ENCODE results near the gene CNGA3. TPM values are rescaled to one million over a fixed set of nuclear protein-coding genes. Genes with fewer than 3 reads are reported as not detected.

Gene CNGA3
- total RNA-seq, 1 experiment from 2014 or later = 0.08 TPM

GRCh38 chr2:98348066-98348561, 1.9 kb downstream of the CNGA3 start:
- Histone ChIP-seq H3K4me1 (no peaks in the 10 kb centered on the region), H3K36me3 (no peaks in the 10 kb centered on the region), H3K4me3 (no peak overlapping the region), H3K9me3 (replicated peaks) (no peaks in the 10 kb centered on the region), H3K27ac (no peak overlapping the region), H3K27me3 (no peaks in the 10 kb centered on the region)
- no peak for DNase-seq

DNA sequence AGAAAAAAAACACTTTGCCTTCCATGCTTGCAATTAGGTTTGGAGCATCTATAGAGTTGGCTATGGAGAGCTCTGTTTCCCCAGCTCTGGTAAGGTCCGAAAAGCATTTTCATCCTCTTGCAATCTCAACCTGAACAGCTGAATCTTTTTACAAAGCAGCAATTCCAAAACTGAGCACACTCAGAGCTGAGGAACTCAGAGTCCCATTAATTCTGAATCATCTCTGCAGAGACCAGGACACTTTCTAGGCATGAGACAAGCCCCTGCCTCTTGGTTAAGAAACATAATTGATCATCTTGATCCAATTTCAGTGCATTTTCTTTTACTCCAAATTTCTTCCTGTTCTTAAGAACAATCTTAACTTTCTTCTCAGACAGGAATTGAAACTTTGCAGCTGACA, 4.2 kb downstream of the CNGA3 start:
- H3K4me1 ChIP-seq = no peaks in the 10 kb centered on the region
- no peak overlapping the region for H3K27ac ChIP-seq
- no peaks in the 10 kb centered on the region for H3K27me3 ChIP-seq
- no peak for DNase-seq
- H3K36me3 ChIP-seq = no peaks in the 10 kb centered on the region
- H3K4me3 ChIP-seq = no peak overlapping the region
- no peaks in the 10 kb centered on the region for H3K9me3 ChIP-seq (replicated peaks)

GRCh38 chr2:98355881-98356280, 9.6 kb downstream of the CNGA3 start:
- H3K36me3 ChIP-seq = no peaks in the 10 kb centered on the region
- H3K27ac ChIP-seq = no peak overlapping the region
- H3K9me3 ChIP-seq (replicated peaks) = no peaks in the 10 kb centered on the region
- H3K4me1 ChIP-seq = no peaks in the 10 kb centered on the region
- no peak for DNase-seq
- H3K4me3 ChIP-seq = no peak overlapping the region
- H3K27me3 ChIP-seq = no peaks in the 10 kb centered on the region

GRCh38 chr2:98356729-98357128, 10.5 kb downstream of the CNGA3 start:
- DNase-seq = no peak
- Histone ChIP-seq H3K4me3 (no peak overlapping the region), H3K27me3 (no peaks in the 10 kb centered on the region), H3K36me3 (no peaks in the 10 kb centered on the region), H3K9me3 (replicated peaks) (no peaks in the 10 kb centered on the region), H3K4me1 (no peaks in the 10 kb centered on the region), H3K27ac (no peak overlapping the region)

DNA sequence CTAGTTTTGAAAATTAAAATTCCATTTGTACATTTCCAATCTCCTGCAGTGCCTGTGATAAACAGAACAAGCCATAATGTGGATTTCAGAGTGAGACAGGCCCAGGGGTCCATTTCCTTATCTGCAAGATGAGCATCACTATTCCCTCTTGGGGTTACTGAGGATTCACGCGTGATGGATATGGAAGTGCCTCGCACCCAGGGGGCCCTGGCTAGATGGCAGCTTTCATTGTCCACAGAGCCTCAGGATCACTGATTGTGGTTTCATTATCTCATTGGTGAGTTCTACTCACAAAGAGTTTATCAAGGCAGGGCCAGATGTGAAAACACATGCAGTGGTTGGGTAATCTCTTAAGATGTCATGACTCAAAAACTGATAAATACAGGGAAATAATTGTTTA, 11.6 kb downstream of the CNGA3 start:
- Histone ChIP-seq H3K9me3 (replicated peaks) (no peaks in the 10 kb centered on the region), H3K27ac (no peak overlapping the region), H3K27me3 (no peaks in the 10 kb centered on the region), H3K4me1 (no peaks in the 10 kb centered on the region), H3K4me3 (no peak overlapping the region), H3K36me3 (no peaks in the 10 kb centered on the region)
- DNase-seq = no peak

DNA sequence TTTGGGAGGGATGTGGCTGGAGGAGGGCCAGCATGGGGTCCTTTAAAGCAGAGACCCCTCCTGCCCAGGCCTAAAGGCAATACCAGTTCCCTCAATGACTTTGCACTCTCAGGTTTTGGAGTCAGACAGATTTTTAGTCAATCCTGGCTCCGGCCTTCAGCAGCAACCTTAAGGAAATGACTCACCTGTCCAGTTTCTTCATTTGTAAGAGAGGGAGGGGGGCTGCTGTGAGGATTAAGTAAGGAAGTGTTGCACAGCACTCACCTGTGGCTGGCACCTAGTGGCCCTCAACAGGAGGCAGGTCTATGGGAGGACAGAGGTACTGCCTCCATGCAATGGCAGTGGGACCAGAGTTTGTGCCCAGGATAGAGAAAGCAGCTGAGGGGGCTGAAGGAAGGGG, 13.7 kb downstream of the CNGA3 start:
- Histone ChIP-seq H3K27me3 (no peaks in the 10 kb centered on the region), H3K4me3 (no peak overlapping the region), H3K4me1 (no peaks in the 10 kb centered on the region), H3K36me3 (no peaks in the 10 kb centered on the region), H3K27ac (no peak overlapping the region), H3K9me3 (replicated peaks) (no peaks in the 10 kb centered on the region)
- no peak for DNase-seq

GRCh38 chr2:98367721-98368120, 21.5 kb downstream of the CNGA3 start:
- H3K4me1 ChIP-seq = no peaks in the 10 kb centered on the region
- no peaks in the 10 kb centered on the region for H3K36me3 ChIP-seq
- no peak for DNase-seq
- no peaks in the 10 kb centered on the region; the same call in 1 of the 2 replicates for H3K9me3 ChIP-seq (replicated peaks)
- no peak overlapping the region for H3K4me3 ChIP-seq
- no peaks in the 10 kb centered on the region for H3K27me3 ChIP-seq
- no peak overlapping the region for H3K27ac ChIP-seq

GRCh38 chr2:98369710-98370239, 23.5 kb downstream of the CNGA3 start:
- DNase-seq = no peak
- no peaks in the 10 kb centered on the region for H3K4me1 ChIP-seq
- H3K4me3 ChIP-seq = no peak overlapping the region
- H3K9me3 ChIP-seq (replicated peaks) = no peaks in the 10 kb centered on the region; the same call in 1 of the 2 replicates
- no peaks in the 10 kb centered on the region for H3K36me3 ChIP-seq
- no peak overlapping the region for H3K27ac ChIP-seq
- no peaks in the 10 kb centered on the region for H3K27me3 ChIP-seq

GRCh38 chr2:98372121-98372520, 25.9 kb downstream of the CNGA3 start:
- Histone ChIP-seq H3K27me3 (no peaks in the 10 kb centered on the region), H3K9me3 (replicated peaks) (no peaks in the 10 kb centered on the region; the same call in 1 of the 2 replicates), H3K27ac (no peak overlapping the region), H3K4me1 (peaks cover 11% of the 10 kb centered on the region), H3K36me3 (no peaks in the 10 kb centered on the region), H3K4me3 (no peak overlapping the region)
- DNase-seq = no peak

- H3K27me3 ChIP-seq = no peaks in the 10 kb centered on the region
- H3K4me3 ChIP-seq = no peak overlapping the region
- DNase-seq = no peak
- peaks cover 16% of the 10 kb centered on the region for H3K4me1 ChIP-seq
- H3K27ac ChIP-seq = no peak overlapping the region
- H3K36me3 ChIP-seq = no peaks in the 10 kb centered on the region
- H3K9me3 ChIP-seq (replicated peaks) = no peaks in the 10 kb centered on the region; the same call in 1 of the 2 replicates
Measured at GRCh38 chr2:98372579-98372978, 26.3 kb downstream of the CNGA3 start.

DNA sequence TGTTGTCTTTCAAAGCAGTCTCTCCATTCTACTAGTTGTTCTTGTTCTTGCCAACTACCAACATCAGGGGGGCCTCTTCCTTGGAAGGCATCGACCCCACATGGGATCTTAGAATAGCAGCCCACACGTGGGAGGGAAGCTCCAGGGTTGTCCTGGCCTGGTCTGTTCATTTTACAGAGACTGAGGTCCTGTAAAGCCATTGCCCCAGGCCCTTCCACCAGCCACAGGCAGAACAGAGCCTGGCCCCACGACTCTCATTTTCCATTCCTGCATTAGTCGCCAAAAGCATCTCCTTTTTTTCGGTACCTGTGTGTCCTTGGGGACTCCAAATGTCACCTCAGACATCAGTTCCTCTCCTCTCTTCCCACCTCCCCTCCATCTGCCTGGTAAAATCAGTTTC, 28.0 kb downstream of the CNGA3 start:
- H3K4me3 ChIP-seq = no peak overlapping the region
- no peak for DNase-seq
- no peak overlapping the region for H3K27ac ChIP-seq
- H3K27me3 ChIP-seq = no peaks in the 10 kb centered on the region
- H3K36me3 ChIP-seq = no peaks in the 10 kb centered on the region
- H3K9me3 ChIP-seq (replicated peaks) = no peaks in the 10 kb centered on the region
- peaks cover 33% of the 10 kb centered on the region for H3K4me1 ChIP-seq

DNA sequence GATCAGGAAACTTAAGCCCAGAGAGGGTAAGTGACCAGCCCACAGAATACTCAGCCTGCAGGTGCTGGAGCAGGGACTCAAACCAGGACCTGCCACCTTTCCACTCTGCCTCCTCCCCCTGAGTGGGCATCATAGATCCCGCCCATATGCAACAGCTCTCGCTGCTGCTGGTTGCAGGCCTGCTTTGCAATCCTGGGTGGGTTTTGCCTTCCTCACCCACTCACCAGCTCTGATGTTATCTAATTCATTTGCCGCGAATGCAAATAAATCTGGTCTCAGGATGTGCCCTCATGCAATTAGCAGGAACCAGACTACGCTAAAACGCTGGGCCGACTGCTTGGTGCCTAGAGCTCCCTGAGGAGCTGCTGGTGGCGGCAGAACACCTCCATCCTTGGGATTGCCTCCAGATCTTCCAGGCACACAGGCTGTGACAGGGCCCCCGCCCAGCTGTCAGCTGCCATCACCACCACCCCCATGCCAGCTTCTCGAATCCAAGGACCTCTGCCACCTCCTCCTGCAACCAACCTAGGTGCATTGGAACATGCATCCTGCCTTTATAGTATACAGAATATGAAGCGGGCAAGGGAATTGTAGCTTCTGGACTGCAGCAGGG, 28.8 kb downstream of the CNGA3 start:
- no peak overlapping the region for H3K27ac ChIP-seq
- no peak overlapping the region for H3K4me3 ChIP-seq
- DNase-seq = no peak
- peaks cover 40% of the 10 kb centered on the region for H3K4me1 ChIP-seq
- H3K36me3 ChIP-seq = no peaks in the 10 kb centered on the region
- no peaks in the 10 kb centered on the region for H3K9me3 ChIP-seq (replicated peaks)
- H3K27me3 ChIP-seq = no peaks in the 10 kb centered on the region

DNA sequence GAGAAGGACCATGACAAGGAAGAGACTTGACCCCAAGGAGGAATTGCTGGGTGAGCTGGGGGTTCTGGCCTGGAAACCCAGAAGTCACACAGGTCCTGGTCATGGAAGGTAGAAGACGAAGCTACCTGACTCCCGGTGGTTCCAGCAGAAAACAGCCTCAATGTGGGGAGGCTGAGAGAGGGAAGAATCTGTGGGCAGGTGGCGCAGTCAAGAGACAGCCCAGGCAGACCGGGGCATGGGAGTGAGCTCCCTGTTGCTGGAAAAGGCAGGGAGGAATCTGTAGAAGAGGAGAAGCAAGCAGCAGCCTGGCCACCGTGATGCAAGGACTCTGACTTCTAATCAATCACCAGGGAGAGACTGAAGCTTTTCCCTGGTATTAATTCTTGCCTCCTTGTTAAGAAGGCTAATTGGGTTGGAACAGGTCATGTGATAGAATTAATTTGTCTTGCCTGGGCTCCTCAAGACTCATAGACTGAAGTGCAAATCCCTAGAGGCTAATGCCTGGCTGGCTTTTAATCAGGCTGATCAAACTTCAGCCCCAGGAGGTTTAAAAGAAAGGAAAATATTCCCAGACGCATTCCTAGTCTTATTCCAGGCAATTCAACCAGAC, 30.1 kb downstream of the CNGA3 start:
- Histone ChIP-seq H3K27ac (peak overlapping the region; percentile 41), H3K4me1 (peaks cover 40% of the 10 kb centered on the region), H3K27me3 (no peaks in the 10 kb centered on the region), H3K4me3 (no peak overlapping the region), H3K36me3 (no peaks in the 10 kb centered on the region), H3K9me3 (replicated peaks) (no peaks in the 10 kb centered on the region)
- no peak for DNase-seq

DNA sequence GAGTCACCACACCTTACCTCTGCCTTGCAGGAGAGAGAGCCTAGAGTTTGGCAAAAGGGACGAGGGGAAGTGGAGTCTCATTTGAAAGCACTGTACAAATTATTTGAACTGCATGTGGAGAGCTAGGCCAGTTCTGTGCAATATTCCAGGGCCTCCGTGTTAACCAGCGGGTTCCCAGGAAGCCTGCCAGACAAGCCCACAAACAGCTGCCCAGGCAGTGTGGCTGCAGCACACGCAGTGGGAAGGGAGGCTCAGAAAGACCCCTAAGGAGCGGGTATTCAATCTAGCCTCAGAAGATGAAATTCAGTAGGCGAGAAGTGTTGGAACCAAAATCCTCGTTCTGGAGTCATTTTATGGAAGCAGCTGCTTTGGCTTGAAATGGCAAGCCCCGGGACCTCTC, 30.7 kb downstream of the CNGA3 start:
- peak overlapping the region; percentile 41 for H3K27ac ChIP-seq
- no peaks in the 10 kb centered on the region for H3K36me3 ChIP-seq
- peaks cover 40% of the 10 kb centered on the region for H3K4me1 ChIP-seq
- no peaks in the 10 kb centered on the region for H3K27me3 ChIP-seq
- peak; percentile 73 to 80 for DNase-seq
- no peaks in the 10 kb centered on the region for H3K9me3 ChIP-seq (replicated peaks)
- no peak overlapping the region for H3K4me3 ChIP-seq

GRCh38 chr2:98377544-98377943, 31.3 kb downstream of the CNGA3 start:
- DNase-seq = no peak
- Histone ChIP-seq H3K4me1 (peaks cover 40% of the 10 kb centered on the region), H3K9me3 (replicated peaks) (no peaks in the 10 kb centered on the region), H3K36me3 (no peaks in the 10 kb centered on the region), H3K4me3 (no peak overlapping the region), H3K27me3 (no peaks in the 10 kb centered on the region), H3K27ac (peak overlapping the region; percentile 41)

DNA sequence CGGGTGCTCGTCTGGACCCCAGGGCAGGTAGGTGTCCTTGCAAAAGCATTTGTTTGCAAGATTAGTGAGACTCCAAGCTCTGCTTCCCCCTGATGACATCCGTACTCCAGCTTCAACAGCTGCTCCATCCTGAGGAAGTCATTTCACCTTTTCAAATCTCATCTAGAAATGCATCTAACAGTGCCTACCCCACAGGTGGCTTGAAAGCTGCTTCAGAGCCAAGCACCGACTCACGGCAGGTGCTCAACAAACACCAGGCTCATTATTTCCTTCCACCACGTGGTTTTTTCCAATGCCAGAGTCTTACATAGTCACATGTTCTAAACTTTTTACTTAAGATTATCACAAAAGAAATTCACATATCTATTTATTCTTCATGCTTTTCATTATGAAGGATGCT, 31.9 kb downstream of the CNGA3 start:
- no peaks in the 10 kb centered on the region for H3K27me3 ChIP-seq
- no peaks in the 10 kb centered on the region for H3K36me3 ChIP-seq
- H3K27ac ChIP-seq = peak overlapping the region; percentile 40
- no peak for DNase-seq
- no peaks in the 10 kb centered on the region for H3K9me3 ChIP-seq (replicated peaks)
- peaks cover 40% of the 10 kb centered on the region for H3K4me1 ChIP-seq
- no peak overlapping the region for H3K4me3 ChIP-seq

All from SJCRH30 (cell line).